GM13976 (cell line): ENCODE results near the gene CDKL5.

Experiments used
- DNase-seq: peaks from one replicate; pipeline ENCODE4 v3.0.0; 2012; ENCODE audit warnings: low spot score
- CTCF ChIP-seq: IDR thresholded peaks from 2 replicates; pipeline ENCODE4 v1.5.1; 2012; ENCODE audit warnings: borderline replicate concordance, mild to moderate bottlenecking; ENCODE audit not compliant: insufficient read depth; ENCODE audit errors: extremely low read depth, missing control alignments, control extremely low read depth
- in situ Hi-C: fragments of 300-500 bp; cut with MboI; formaldehyde crosslinking; loops from one replicate; pipeline ENCODE4 v1.12.0; 2022; ENCODE audit warnings: low sequenced_read_pairs, mixed read lengths, inconsistent platforms; ENCODE audit not compliant: unreplicated experiment

The CDKL5 gene

GRCh38 chrX:18542131-18542530 lies 116.7 kb downstream of the CDKL5 start:
- in situ Hi-C loops, result no loop called here
- DNase-seq, result no peak
- no peak for TF ChIP-seq CTCF

- no peak for TF ChIP-seq CTCF
- in situ Hi-C loops, result no loop called here
- DNase-seq, result no peak
Measured at GRCh38 chrX:18542905-18543304, 117.5 kb downstream of the CDKL5 start.

GRCh38 chrX:18543738-18544137 lies 118.3 kb downstream of the CDKL5 start:
- no peak for TF ChIP-seq CTCF
- in situ Hi-C loops, result no loop called here
- no peak for DNase-seq

GRCh38 chrX:18545771-18546170 lies 120.4 kb downstream of the CDKL5 start:
- no peak for TF ChIP-seq CTCF
- in situ Hi-C loops, result no loop called here
- DNase-seq, result no peak

GRCh38 chrX:18548996-18549395 lies 123.6 kb downstream of the CDKL5 start:
- in situ Hi-C loops, result no loop called here
- no peak for TF ChIP-seq CTCF
- DNase-seq, result no peak

- no peak for TF ChIP-seq CTCF
- DNase-seq, result no peak
- in situ Hi-C loops, result no loop called here
Measured at GRCh38 chrX:18549643-18550042, 124.2 kb downstream of the CDKL5 start.

GRCh38 chrX:18557879-18558278 lies 132.5 kb downstream of the CDKL5 start:
- in situ Hi-C loops, result no loop called here

More at GRCh38 chrX:18557879-18558278, 132.5 kb downstream of the CDKL5 start:
- no peak for TF ChIP-seq CTCF
- DNase-seq, result no peak
